SJSA1 (cell line): ENCODE results near the gene IBSP. TPM values are rescaled to one million over a fixed set of nuclear protein-coding genes. Genes with fewer than 3 reads are reported as not detected.

Experiments used
- DNase-seq, 2 experiments: peaks; one replicate each; pipeline ENCODE4 v3.0.0-alpha.2; 2015 to 2020; ENCODE audit warnings: low spot score in 2 of 2, low read depth in 1 of 2
- H3K27ac ChIP-seq: fragments of 250-450 bp; sonication (Bioruptor Pico); 2 replicates; pipeline ENCODE4 v1.5.1; 2020; ENCODE audit warnings: mild to moderate bottlenecking, moderate library complexity
- H3K27me3 ChIP-seq: fragments of 250-450 bp; sonication (Bioruptor Pico); replicated peaks from 2 replicates; pipeline ENCODE4 v1.5.1; 2020; ENCODE audit warnings: mild to moderate bottlenecking, moderate library complexity
- H3K36me3 ChIP-seq: fragments of 250-450 bp; sonication (Bioruptor Pico); 2 replicates; pipeline ENCODE4 v1.5.1; 2020; ENCODE audit warnings: mild to moderate bottlenecking
- H3K4me1 ChIP-seq: fragments of 250-450 bp; sonication (Bioruptor Pico); replicated peaks from 2 replicates; pipeline ENCODE4 v1.6.1; 2021; ENCODE audit warnings: mild to moderate bottlenecking
- H3K4me3 ChIP-seq: fragments of 250-450 bp; sonication (Bioruptor Pico); 2 replicates; pipeline ENCODE4 v1.5.1; 2020; ENCODE audit warnings: mild to moderate bottlenecking
- H3K9me3 ChIP-seq: fragments of 250-450 bp; sonication (Bioruptor Pico); replicated peaks from 2 replicates; pipeline ENCODE4 v1.5.1; 2020; ENCODE audit warnings: mild to moderate bottlenecking
- total RNA-seq: library from RNA; depleted of rRNA; stranded (reverse); fragments of >200 nt; shearing (Covaris generic); gene quantifications from 2 replicates; pipeline ENCODE4 v1.2.3, GENCODE V29; 2014

IBSP gene
- total RNA-seq, 1 experiment from 2014 or later, result 0.21 TPM

GRCh38 chr4:87819281-87819919, 20.0 kb downstream of the IBSP start:
- Histone ChIP-seq H3K4me3 (no peak overlapping the region), H3K9me3 (no peaks in the 10 kb centered on the region), H3K36me3 (no peaks in the 10 kb centered on the region), H3K27me3 (no peaks in the 10 kb centered on the region), H3K27ac (peak overlapping the region; percentile 93), H3K4me1 (peaks cover 18% of the 10 kb centered on the region)
- peak; percentile 89 to 95 for DNase-seq

GRCh38 chr4:87823200-87823599, 23.8 kb downstream of the IBSP start:
- Histone ChIP-seq H3K4me1 (peaks cover 18% of the 10 kb centered on the region), H3K27me3 (no peaks in the 10 kb centered on the region), H3K27ac (no peak overlapping the region), H3K36me3 (no peaks in the 10 kb centered on the region), H3K4me3 (no peak overlapping the region), H3K9me3 (no peaks in the 10 kb centered on the region)
- no peak for DNase-seq

- no peak for DNase-seq
- Histone ChIP-seq H3K4me1 (peaks cover 17% of the 10 kb centered on the region), H3K27me3 (no peaks in the 10 kb centered on the region), H3K27ac (no peak overlapping the region), H3K36me3 (no peaks in the 10 kb centered on the region), H3K9me3 (no peaks in the 10 kb centered on the region), H3K4me3 (no peak overlapping the region)
Measured at GRCh38 chr4:87823724-87824123, 24.4 kb downstream of the IBSP start.

- H3K4me1 ChIP-seq, result peaks cover 11% of the 10 kb centered on the region
- DNase-seq, result no peak
- no peaks in the 10 kb centered on the region for H3K9me3 ChIP-seq
- no peak overlapping the region for H3K27ac ChIP-seq
- H3K27me3 ChIP-seq, result no peaks in the 10 kb centered on the region
- H3K4me3 ChIP-seq, result no peak overlapping the region
- no peaks in the 10 kb centered on the region for H3K36me3 ChIP-seq
Measured at GRCh38 chr4:87824352-87824751, 25.0 kb downstream of the IBSP start.

GRCh38 chr4:87832669-87833068, 33.3 kb downstream of the IBSP start, which contains the start of gene MEPE:
Gene MEPE (plus strand): TSS chr4:87832969. CDS start chr4:87834715, 1,746 bp downstream.
- H3K9me3 ChIP-seq, result no peaks in the 10 kb centered on the region
- H3K4me3 ChIP-seq, result no peak within 1 kb of the TSS
- H3K27ac ChIP-seq, result no peak within 1 kb of the TSS
- H3K36me3 ChIP-seq, result no peaks in the 10 kb centered on the region
- H3K4me1 ChIP-seq, result peaks cover 11% of the 10 kb centered on the region
- no peaks in the 10 kb centered on the region for H3K27me3 ChIP-seq
- DNase-seq, result no peak

- no peaks in the 10 kb centered on the region for H3K9me3 ChIP-seq
- no peaks in the 10 kb centered on the region for H3K36me3 ChIP-seq
- no peak overlapping the region for H3K27ac ChIP-seq
- H3K4me3 ChIP-seq, result no peak overlapping the region
- H3K27me3 ChIP-seq, result no peaks in the 10 kb centered on the region
- peaks cover 11% of the 10 kb centered on the region for H3K4me1 ChIP-seq
- no peak for DNase-seq
Measured at GRCh38 chr4:87834401-87834800, 35.0 kb downstream of the IBSP start.

- Histone ChIP-seq H3K9me3 (no peaks in the 10 kb centered on the region), H3K4me1 (peaks cover 11% of the 10 kb centered on the region), H3K36me3 (no peaks in the 10 kb centered on the region), H3K27me3 (no peaks in the 10 kb centered on the region), H3K4me3 (no peak overlapping the region), H3K27ac (no peak overlapping the region)
- DNase-seq, result no peak
Measured at GRCh38 chr4:87835197-87835596, 35.8 kb downstream of the IBSP start.

- H3K36me3 ChIP-seq, result no peaks in the 10 kb centered on the region
- H3K4me1 ChIP-seq, result peaks cover 11% of the 10 kb centered on the region
- DNase-seq, result no peak
- no peak overlapping the region for H3K4me3 ChIP-seq
- no peaks in the 10 kb centered on the region for H3K27me3 ChIP-seq
- H3K9me3 ChIP-seq, result no peaks in the 10 kb centered on the region
- no peak overlapping the region for H3K27ac ChIP-seq
Measured at GRCh38 chr4:87835743-87836142, 36.4 kb downstream of the IBSP start.

- H3K4me3 ChIP-seq, result no peak overlapping the region
- H3K27me3 ChIP-seq, result no peaks in the 10 kb centered on the region
- H3K36me3 ChIP-seq, result no peaks in the 10 kb centered on the region
- no peak overlapping the region for H3K27ac ChIP-seq
- DNase-seq, result no peak
- peaks cover 11% of the 10 kb centered on the region for H3K4me1 ChIP-seq
- H3K9me3 ChIP-seq, result no peaks in the 10 kb centered on the region
Measured at GRCh38 chr4:87838205-87838604, 38.9 kb downstream of the IBSP start.

- no peak overlapping the region for H3K4me3 ChIP-seq
- no peaks in the 10 kb centered on the region for H3K27me3 ChIP-seq
- DNase-seq, result peak in 1 of 2 experiments; percentile 38
- H3K9me3 ChIP-seq, result no peaks in the 10 kb centered on the region
- no peak overlapping the region for H3K27ac ChIP-seq
- H3K4me1 ChIP-seq, result peaks cover 17% of the 10 kb centered on the region
- H3K36me3 ChIP-seq, result no peaks in the 10 kb centered on the region
Measured at GRCh38 chr4:87838890-87839591, 39.7 kb downstream of the IBSP start.

- H3K4me3 ChIP-seq, result no peak overlapping the region
- H3K9me3 ChIP-seq, result no peaks in the 10 kb centered on the region
- no peak overlapping the region for H3K27ac ChIP-seq
- DNase-seq, result no peak
- H3K36me3 ChIP-seq, result no peaks in the 10 kb centered on the region
- no peaks in the 10 kb centered on the region for H3K27me3 ChIP-seq
- peaks cover 17% of the 10 kb centered on the region for H3K4me1 ChIP-seq
Measured at GRCh38 chr4:87839592-87839946, 40.2 kb downstream of the IBSP start.

- Histone ChIP-seq H3K4me3 (no peak overlapping the region), H3K9me3 (no peaks in the 10 kb centered on the region), H3K27me3 (no peaks in the 10 kb centered on the region), H3K4me1 (peaks cover 12% of the 10 kb centered on the region), H3K27ac (no peak overlapping the region), H3K36me3 (no peaks in the 10 kb centered on the region)
- DNase-seq, result no peak
Measured at GRCh38 chr4:87840149-87840548, 40.8 kb downstream of the IBSP start.

- Histone ChIP-seq H3K4me3 (no peak overlapping the region), H3K4me1 (peaks cover 8% of the 10 kb centered on the region), H3K9me3 (no peaks in the 10 kb centered on the region), H3K36me3 (no peaks in the 10 kb centered on the region), H3K27ac (no peak overlapping the region; the same call in 1 of the 2 replicates), H3K27me3 (no peaks in the 10 kb centered on the region)
- peak; percentile 38 to 48 for DNase-seq
Measured at GRCh38 chr4:87843936-87844335, 44.6 kb downstream of the IBSP start.

GRCh38 chr4:87844452-87844851, 45.1 kb downstream of the IBSP start:
- Histone ChIP-seq H3K27ac (no peak overlapping the region; the same call in 1 of the 2 replicates), H3K36me3 (no peaks in the 10 kb centered on the region), H3K27me3 (no peaks in the 10 kb centered on the region), H3K4me3 (no peak overlapping the region), H3K9me3 (no peaks in the 10 kb centered on the region; the same call in 1 of the 2 replicates), H3K4me1 (peaks cover 8% of the 10 kb centered on the region)
- DNase-seq, result no peak
